HCT116 (cell line): ENCODE results near the gene ATP2B3.

ENCODE experiments used
- CEBPB ChIP-seq: IDR thresholded peaks from 2 replicates; pipeline ENCODE4 v1.6.1; 2012; ENCODE audit warnings: low read depth
- ELF1 ChIP-seq: IDR thresholded peaks from 2 replicates; pipeline ENCODE4 v1.6.1; 2012; ENCODE audit warnings: low read depth, borderline replicate concordance
- EZH2 ChIP-seq: fragments of 200-600 bp; sonication (generic); IDR thresholded peaks from 2 replicates; pipeline ENCODE4 v1.6.1; 2017; ENCODE audit warnings: antibody characterized with exemption, mixed run types
- EZH2phosphoT487 ChIP-seq: fragments of 200-600 bp; IDR thresholded peaks from 2 replicates; pipeline ENCODE4 v1.6.1; 2018; ENCODE audit warnings: antibody characterized with exemption, borderline replicate concordance
- POLR2AphosphoS5 ChIP-seq: IDR thresholded peaks from 2 replicates; pipeline ENCODE4 v1.6.1; 2011; ENCODE audit warnings: mild to moderate bottlenecking, low read depth, low read length, moderate library complexity
- SIN3A ChIP-seq: IDR thresholded peaks from 2 replicates; pipeline ENCODE4 v1.6.1; 2012; ENCODE audit warnings: low read depth
- SRF ChIP-seq: IDR thresholded peaks from 2 replicates; pipeline ENCODE4 v1.6.1; 2012; ENCODE audit warnings: low read depth
- YY1 ChIP-seq: IDR thresholded peaks from 2 replicates; pipeline ENCODE4 v1.6.1; 2011; ENCODE audit warnings: low read length, low read depth, moderate library complexity, mild to moderate bottlenecking; ENCODE audit not compliant: insufficient replicate concordance; ENCODE audit errors: extremely low read depth
- ZNF274 ChIP-seq: fragments of 200-500 bp; sonication (Bioruptor generic); IDR thresholded peaks from 2 replicates; pipeline ENCODE4 v1.6.1; 2014; ENCODE audit warnings: mild to moderate bottlenecking, low read depth, low read length, inconsistent platforms
- TF ChIP-seq, protein P1 (sequence below): IDR thresholded peaks from 2 replicates; pipeline ENCODE4 v1.6.1; 2012
- TF ChIP-seq, protein P2 (sequence below), 3 experiments: fragments of 200-600 bp in 1 of 3; sonication (generic) in 1 of 3; IDR thresholded peaks in 2 of 3; conservative IDR thresholded peaks in 1 of 3; 2 replicates each; pipeline ENCODE4 v1.5.1; 2012 to 2017; ENCODE audit warnings: low read depth in 2 of 3, low read length in 2 of 3, antibody characterized with exemption in 1 of 3, borderline replicate concordance in 1 of 3, control low read depth in 1 of 3, mild to moderate bottlenecking in 1 of 3, mixed read lengths in 1 of 3, mixed run types in 1 of 3, moderate library complexity in 1 of 3; ENCODE audit not compliant: insufficient read depth in 1 of 3
- TF ChIP-seq, protein P3 (sequence below): IDR thresholded peaks from 2 replicates; pipeline ENCODE4 v1.6.1; 2012; ENCODE audit warnings: low read depth

DNA sequence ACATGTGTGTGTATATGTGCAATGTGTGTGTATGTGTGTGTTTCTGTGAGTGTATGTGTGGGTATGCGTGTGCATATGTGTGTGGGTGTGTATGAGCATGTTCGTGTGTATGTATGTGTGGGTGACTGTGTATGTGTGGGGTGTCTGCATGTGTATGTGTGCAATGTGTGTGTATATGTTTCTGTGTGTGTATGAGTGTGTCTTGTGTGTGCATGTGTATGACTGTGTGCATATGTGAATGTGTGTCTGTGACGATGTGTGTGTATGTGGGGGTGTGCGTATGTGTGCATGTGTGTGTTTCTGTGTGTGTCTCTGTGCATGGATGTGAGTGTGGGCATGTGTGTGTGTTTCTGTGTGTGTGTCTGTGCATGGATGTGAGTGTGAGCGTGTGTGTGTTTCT, 4.2 kb upstream of the ATP2B3 start:
- TF ChIP-seq, protein P1, sequence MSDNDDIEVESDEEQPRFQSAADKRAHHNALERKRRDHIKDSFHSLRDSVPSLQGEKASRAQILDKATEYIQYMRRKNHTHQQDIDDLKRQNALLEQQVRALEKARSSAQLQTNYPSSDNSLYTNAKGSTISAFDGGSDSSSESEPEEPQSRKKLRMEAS: no peak
- no peak for TF ChIP-seq ZNF274
- TF ChIP-seq, protein P2, sequence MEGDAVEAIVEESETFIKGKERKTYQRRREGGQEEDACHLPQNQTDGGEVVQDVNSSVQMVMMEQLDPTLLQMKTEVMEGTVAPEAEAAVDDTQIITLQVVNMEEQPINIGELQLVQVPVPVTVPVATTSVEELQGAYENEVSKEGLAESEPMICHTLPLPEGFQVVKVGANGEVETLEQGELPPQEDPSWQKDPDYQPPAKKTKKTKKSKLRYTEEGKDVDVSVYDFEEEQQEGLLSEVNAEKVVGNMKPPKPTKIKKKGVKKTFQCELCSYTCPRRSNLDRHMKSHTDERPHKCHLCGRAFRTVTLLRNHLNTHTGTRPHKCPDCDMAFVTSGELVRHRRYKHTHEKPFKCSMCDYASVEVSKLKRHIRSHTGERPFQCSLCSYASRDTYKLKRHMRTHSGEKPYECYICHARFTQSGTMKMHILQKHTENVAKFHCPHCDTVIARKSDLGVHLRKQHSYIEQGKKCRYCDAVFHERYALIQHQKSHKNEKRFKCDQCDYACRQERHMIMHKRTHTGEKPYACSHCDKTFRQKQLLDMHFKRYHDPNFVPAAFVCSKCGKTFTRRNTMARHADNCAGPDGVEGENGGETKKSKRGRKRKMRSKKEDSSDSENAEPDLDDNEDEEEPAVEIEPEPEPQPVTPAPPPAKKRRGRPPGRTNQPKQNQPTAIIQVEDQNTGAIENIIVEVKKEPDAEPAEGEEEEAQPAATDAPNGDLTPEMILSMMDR (IDR thresholded peaks at IDR 0.05 in 2 of 3, conservative IDR thresholded peaks at IDR 0.05 in 1 of 3; ENCODE audit: borderline replicate concordance in 1 of 3, insufficient read depth in 1 of 3, low read depth in 2 of 3, low read length in 2 of 3): no peak
- TF ChIP-seq POLR2AphosphoS5: no peak
- TF ChIP-seq EZH2: no peak
- no peak for TF ChIP-seq SIN3A
- TF ChIP-seq EZH2phosphoT487: no peak
- no peak for TF ChIP-seq CEBPB
- TF ChIP-seq, protein P3, sequence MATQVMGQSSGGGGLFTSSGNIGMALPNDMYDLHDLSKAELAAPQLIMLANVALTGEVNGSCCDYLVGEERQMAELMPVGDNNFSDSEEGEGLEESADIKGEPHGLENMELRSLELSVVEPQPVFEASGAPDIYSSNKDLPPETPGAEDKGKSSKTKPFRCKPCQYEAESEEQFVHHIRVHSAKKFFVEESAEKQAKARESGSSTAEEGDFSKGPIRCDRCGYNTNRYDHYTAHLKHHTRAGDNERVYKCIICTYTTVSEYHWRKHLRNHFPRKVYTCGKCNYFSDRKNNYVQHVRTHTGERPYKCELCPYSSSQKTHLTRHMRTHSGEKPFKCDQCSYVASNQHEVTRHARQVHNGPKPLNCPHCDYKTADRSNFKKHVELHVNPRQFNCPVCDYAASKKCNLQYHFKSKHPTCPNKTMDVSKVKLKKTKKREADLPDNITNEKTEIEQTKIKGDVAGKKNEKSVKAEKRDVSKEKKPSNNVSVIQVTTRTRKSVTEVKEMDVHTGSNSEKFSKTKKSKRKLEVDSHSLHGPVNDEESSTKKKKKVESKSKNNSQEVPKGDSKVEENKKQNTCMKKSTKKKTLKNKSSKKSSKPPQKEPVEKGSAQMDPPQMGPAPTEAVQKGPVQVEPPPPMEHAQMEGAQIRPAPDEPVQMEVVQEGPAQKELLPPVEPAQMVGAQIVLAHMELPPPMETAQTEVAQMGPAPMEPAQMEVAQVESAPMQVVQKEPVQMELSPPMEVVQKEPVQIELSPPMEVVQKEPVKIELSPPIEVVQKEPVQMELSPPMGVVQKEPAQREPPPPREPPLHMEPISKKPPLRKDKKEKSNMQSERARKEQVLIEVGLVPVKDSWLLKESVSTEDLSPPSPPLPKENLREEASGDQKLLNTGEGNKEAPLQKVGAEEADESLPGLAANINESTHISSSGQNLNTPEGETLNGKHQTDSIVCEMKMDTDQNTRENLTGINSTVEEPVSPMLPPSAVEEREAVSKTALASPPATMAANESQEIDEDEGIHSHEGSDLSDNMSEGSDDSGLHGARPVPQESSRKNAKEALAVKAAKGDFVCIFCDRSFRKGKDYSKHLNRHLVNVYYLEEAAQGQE: no peak
- no peak for TF ChIP-seq SRF
- TF ChIP-seq YY1: no peak
- TF ChIP-seq ELF1: no peak
